Measurements from ENCODE around the gene TEKTIP1. TPM values are rescaled to one million over a fixed set of nuclear protein-coding genes. Genes with fewer than 3 reads are reported as not detected.

The TEKTIP1 gene
- total and polyA plus RNA-seq, 9 of the 15 experiments (the other 6 are each of a cell fraction or from before 2014, with no cell fraction given), result 0.66 TPM; not detected in 8

GRCh38 chr19:3500429-3501101 lies 38.4 kb upstream of the TEKTIP1 start, which contains the start of gene DOHH (continued):
- TF ChIP-seq NUFIP1 (IDR thresholded peaks at IDR 0.05; ENCODE audit: partially characterized antibody) (peak; percentile 98), ZNF282 (CRISPR knock-in tag; IDR thresholded peaks at IDR 0.05) (0 out of 2 replicates have a peak, but pooled peaks have one; percentile 20), ZEB2 (IDR thresholded peaks at IDR 0.05) (no peak), ZNF324 (CRISPR knock-in tag; IDR thresholded peaks at IDR 0.05) (no peak), CTCF (IDR thresholded peaks at IDR 0.05 in 2 of 3, conservative IDR thresholded peaks at IDR 0.05 in 1 of 3; ENCODE audit: insufficient read depth in 2 of 3, low read depth in 1 of 3, low read length in 3 of 3) (no peak), ZNF124 (CRISPR knock-in tag; IDR thresholded peaks at IDR 0.05) (no peak), ZNF318 (IDR thresholded peaks at IDR 0.05; ENCODE audit: borderline replicate concordance in 1 of 2, low read depth in 1 of 2) (no peak), SMC3 (conservative IDR thresholded peaks at IDR 0.05; ENCODE audit: insufficient read depth, low read depth, low read length) (no peak), CEBPB (tag; IDR thresholded peaks at IDR 0.05) (peak; percentile 79), KDM2B (CRISPR knock-in tag; IDR thresholded peaks at IDR 0.05) (no peak), ZNF217 (CRISPR knock-in tag; IDR thresholded peaks at IDR 0.05) (no peak), KAT2B (IDR thresholded peaks at IDR 0.05; ENCODE audit: low read depth, low read length) (no peak), ZNF175 (CRISPR knock-in tag; IDR thresholded peaks at IDR 0.05; ENCODE audit: low read depth) (no peak), DMBX1 (CRISPR knock-in tag; IDR thresholded peaks at IDR 0.05; ENCODE audit: borderline replicate concordance) (0 out of 2 replicates have a peak, but pooled peaks have one; percentile 17), CREM (IDR thresholded peaks at IDR 0.05; ENCODE audit: low read depth) (peak; percentile 78), ZNF3 (CRISPR knock-in tag; IDR thresholded peaks at IDR 0.05) (no peak)
- TF ChIP-seq, protein P1, sequence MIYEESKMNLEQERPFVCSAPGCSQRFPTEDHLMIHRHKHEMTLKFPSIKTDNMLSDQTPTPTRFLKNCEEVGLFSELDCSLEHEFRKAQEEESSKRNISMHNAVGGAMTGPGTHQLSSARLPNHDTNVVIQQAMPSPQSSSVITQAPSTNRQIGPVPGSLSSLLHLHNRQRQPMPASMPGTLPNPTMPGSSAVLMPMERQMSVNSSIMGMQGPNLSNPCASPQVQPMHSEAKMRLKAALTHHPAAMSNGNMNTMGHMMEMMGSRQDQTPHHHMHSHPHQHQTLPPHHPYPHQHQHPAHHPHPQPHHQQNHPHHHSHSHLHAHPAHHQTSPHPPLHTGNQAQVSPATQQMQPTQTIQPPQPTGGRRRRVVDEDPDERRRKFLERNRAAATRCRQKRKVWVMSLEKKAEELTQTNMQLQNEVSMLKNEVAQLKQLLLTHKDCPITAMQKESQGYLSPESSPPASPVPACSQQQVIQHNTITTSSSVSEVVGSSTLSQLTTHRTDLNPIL (CRISPR knock-in tag; IDR thresholded peaks at IDR 0.05), result no peak

All from K562 (cell line).